Nephron (organoid): ENCODE results near the gene AGAP1.

ENCODE experiments used
- H3K27ac Mint-ChIP-seq, 3 experiments: 2 replicates each; pipeline ENCODE4 v1.8.0; 2020; ENCODE audit warnings: mixed read lengths in 3 of 3, mild to moderate bottlenecking in 2 of 3, moderate library complexity in 1 of 3
- H3K27me3 Mint-ChIP-seq: 2 replicates; pipeline ENCODE4 v1.8.0; 2021; ENCODE audit warnings: low read depth, mild to moderate bottlenecking, moderate library complexity, mixed read lengths
- H3K36me3 Mint-ChIP-seq: 2 replicates; pipeline ENCODE4 v1.8.0; 2020; ENCODE audit warnings: low read depth, mixed read lengths
- H3K4me1 Mint-ChIP-seq: 2 replicates; pipeline ENCODE4 v1.8.0; 2020; ENCODE audit warnings: mixed read lengths
- H3K4me3 Mint-ChIP-seq, 3 experiments: 2 replicates each; pipeline ENCODE4 v1.8.0; 2020; ENCODE audit warnings: mild to moderate bottlenecking in 3 of 3, mixed read lengths in 3 of 3, moderate library complexity in 2 of 3
- H3K9me3 Mint-ChIP-seq: 2 replicates; pipeline ENCODE4 v1.8.0; 2020; ENCODE audit warnings: mixed read lengths
- TF ChIP-seq, protein P1 (sequence below), 3 experiments: fragments of 200-600 bp; sonication (generic); IDR thresholded peaks; one replicate each; pipeline ENCODE4 v1.5.0; 2021; ENCODE audit warnings: antibody characterized with exemption in 3 of 3; ENCODE audit not compliant: unreplicated experiment in 3 of 3

Gene AGAP1

DNA sequence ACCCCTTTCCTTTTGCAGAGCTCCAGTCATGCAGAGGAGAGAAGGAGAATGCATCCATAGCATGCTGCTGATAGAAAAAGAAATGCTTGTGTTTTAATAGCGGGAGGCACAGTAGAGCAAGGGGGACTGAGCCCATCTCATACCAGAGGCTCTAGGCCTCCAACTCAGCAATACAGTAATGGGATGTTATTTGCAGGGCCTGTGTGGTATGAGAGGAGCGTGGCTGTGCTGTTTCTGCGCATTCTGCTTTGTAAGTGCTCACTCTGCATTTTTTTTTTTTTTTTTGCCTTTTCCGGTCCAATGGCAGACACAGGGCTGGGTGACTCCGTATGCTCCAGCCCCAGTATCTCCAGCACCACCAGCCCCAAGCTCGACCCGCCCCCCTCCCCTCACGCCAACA is 474.3 kb downstream of the AGAP1 start:
- H3K9me3 Mint-ChIP-seq, result no peaks in the 10 kb centered on the region

DNA sequence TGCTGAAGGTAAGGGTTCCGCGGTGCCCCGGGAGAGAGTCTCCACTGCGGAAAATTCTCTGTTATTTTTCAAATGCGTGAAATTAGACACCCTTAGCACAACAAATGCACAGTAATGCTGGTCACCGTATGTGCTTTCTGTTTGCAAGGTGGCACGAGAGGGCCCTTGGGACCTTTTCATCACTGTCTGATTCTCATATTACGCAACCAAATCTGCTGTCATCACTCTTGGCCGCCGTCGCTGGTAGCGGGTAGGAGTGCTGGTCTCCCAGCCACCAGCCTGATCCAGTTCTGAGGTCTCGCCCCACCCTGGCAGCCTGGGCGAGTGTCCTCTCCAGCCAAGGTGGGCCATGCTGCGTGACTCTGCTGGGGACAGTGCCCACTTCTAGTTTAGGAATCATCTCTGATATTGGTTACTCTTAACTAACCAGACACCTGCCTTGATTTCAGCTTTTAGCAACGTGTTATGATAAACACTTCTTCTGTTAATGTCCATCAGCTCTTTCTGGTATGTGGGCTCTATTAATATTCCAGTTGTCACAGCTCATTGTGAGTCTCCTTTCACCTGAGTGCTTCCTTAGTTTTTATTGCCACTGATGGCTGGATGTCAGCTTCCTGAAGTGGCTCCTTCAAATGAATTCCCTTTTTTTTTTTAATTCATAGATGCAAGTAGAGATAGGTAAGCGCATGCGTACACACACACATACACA is 474.9 kb downstream of the AGAP1 start:
- Mint-ChIP-seq H3K27ac (no peak overlapping the region), H3K4me1 (no peaks in the 10 kb centered on the region), H3K9me3 (no peaks in the 10 kb centered on the region), H3K27me3 (no peaks in the 10 kb centered on the region), H3K4me3 (no peak overlapping the region), H3K36me3 (peaks cover 25% of the 10 kb centered on the region)
- TF ChIP-seq, protein P1, sequence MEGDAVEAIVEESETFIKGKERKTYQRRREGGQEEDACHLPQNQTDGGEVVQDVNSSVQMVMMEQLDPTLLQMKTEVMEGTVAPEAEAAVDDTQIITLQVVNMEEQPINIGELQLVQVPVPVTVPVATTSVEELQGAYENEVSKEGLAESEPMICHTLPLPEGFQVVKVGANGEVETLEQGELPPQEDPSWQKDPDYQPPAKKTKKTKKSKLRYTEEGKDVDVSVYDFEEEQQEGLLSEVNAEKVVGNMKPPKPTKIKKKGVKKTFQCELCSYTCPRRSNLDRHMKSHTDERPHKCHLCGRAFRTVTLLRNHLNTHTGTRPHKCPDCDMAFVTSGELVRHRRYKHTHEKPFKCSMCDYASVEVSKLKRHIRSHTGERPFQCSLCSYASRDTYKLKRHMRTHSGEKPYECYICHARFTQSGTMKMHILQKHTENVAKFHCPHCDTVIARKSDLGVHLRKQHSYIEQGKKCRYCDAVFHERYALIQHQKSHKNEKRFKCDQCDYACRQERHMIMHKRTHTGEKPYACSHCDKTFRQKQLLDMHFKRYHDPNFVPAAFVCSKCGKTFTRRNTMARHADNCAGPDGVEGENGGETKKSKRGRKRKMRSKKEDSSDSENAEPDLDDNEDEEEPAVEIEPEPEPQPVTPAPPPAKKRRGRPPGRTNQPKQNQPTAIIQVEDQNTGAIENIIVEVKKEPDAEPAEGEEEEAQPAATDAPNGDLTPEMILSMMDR (IDR thresholded peaks at IDR 0.05; ENCODE audit: unreplicated experiment in 3 of 3), result no peak

More for the DNA sequence above, 474.3 kb downstream of the AGAP1 start:
- no peak overlapping the region for H3K4me3 Mint-ChIP-seq
- TF ChIP-seq, protein P1 (IDR thresholded peaks at IDR 0.05; ENCODE audit: unreplicated experiment in 3 of 3), result no peak
- peaks cover 22% of the 10 kb centered on the region for H3K36me3 Mint-ChIP-seq
- H3K27ac Mint-ChIP-seq, result no peak overlapping the region
- H3K4me1 Mint-ChIP-seq, result no peaks in the 10 kb centered on the region
- no peaks in the 10 kb centered on the region for H3K27me3 Mint-ChIP-seq

DNA sequence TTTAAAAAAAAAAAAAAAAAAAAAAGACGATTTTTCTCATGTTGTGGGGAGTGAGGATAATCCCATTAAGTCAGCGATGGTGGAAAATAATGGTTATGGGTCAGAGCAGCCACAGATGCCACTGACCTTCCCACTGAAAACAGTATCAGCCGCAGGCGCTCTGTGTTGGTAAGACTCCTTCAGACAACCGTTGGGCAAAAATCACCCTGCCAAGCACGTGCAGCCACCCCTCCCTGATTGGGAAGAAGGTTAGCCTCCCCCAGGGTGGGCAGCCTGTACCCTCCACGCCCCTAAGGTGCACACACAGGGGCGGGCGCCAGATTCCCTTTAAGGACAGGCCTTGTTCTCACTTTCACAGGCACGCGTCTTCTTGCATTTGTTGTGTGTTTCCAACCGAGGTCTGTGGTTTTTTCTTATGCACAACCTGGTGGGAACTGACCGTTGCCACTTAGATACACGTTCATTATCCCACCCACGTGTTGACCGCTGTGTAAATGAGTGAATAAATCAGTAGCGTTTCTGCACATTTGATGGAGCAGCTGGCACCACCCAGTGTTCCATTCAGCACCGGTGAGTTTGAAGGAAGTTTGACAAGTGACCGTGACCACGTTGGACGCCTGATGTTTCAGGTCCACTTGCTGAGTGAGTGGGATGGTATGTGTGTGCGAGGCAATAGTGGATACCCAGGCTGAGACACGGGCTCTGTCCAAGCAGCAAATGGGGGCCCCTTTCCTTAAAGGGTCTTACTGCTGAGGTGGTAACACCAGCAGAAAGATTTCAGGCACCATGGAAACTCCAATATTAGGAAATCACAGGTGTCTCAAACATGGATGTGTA is 476.6 kb downstream of the AGAP1 start:
- TF ChIP-seq, protein P1 (IDR thresholded peaks at IDR 0.05; ENCODE audit: unreplicated experiment in 3 of 3), result no peak
- H3K27ac Mint-ChIP-seq, result no peak overlapping the region
- peaks cover 33% of the 10 kb centered on the region for H3K36me3 Mint-ChIP-seq
- H3K4me1 Mint-ChIP-seq, result peaks cover 2% of the 10 kb centered on the region
- no peaks in the 10 kb centered on the region for H3K27me3 Mint-ChIP-seq
- no peaks in the 10 kb centered on the region for H3K9me3 Mint-ChIP-seq
- no peak overlapping the region for H3K4me3 Mint-ChIP-seq

DNA sequence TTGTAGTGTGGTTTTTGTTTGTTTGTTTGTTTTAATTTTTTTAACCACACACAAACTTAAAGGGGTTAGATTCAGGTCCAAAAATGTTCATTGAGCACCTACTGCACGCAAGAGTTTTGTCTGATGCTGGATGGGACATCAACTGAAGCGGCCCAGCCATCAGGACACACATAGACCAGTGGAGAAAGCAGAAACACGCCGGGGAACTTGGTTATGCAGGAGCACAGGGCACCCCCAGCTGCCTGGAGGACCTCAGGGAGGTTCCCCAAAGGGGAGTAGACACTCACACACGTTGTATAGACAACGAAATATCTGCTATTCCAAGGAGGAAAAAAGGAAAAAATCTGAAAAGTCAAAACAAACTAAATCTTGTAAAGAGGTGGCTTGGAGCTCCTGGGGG is 482.7 kb downstream of the AGAP1 start:
- no peak overlapping the region for H3K4me3 Mint-ChIP-seq
- peaks cover 37% of the 10 kb centered on the region for H3K36me3 Mint-ChIP-seq
- peaks cover 49% of the 10 kb centered on the region for H3K4me1 Mint-ChIP-seq
- no peaks in the 10 kb centered on the region for H3K27me3 Mint-ChIP-seq
- TF ChIP-seq, protein P1 (IDR thresholded peaks at IDR 0.05; ENCODE audit: unreplicated experiment in 3 of 3), result no peak
- no peaks in the 10 kb centered on the region for H3K9me3 Mint-ChIP-seq
- no peak overlapping the region for H3K27ac Mint-ChIP-seq

DNA sequence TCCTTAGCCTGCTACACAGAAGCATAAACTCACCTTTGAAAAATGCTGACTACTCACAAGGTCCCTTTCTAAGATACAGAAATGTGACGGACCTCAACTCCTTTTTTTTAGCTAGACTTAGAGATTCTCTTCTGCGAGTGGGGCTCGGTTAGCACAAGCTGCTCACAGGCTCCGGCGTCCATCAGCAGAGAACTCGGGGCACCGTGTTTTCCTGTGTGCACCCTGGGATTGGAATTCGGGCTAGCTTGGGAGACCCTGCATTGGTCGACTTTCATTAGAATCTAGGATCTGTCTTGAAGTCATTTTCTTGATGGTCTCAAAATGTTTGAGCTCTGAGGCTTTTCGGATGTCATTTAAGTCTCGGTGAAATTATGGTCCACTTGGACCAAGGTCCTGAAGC is 483.1 kb downstream of the AGAP1 start:
- H3K4me3 Mint-ChIP-seq, result no peak overlapping the region

More for the DNA sequence above, 483.1 kb downstream of the AGAP1 start:
- Mint-ChIP-seq H3K4me1 (peaks cover 49% of the 10 kb centered on the region), H3K27me3 (no peaks in the 10 kb centered on the region), H3K9me3 (no peaks in the 10 kb centered on the region), H3K36me3 (peaks cover 37% of the 10 kb centered on the region), H3K27ac (no peak overlapping the region)
- TF ChIP-seq, protein P1 (IDR thresholded peaks at IDR 0.05; ENCODE audit: unreplicated experiment in 3 of 3), result no peak
